ENCODE data around the gene CD99L2. TPM values are rescaled to one million over a fixed set of nuclear protein-coding genes. Genes with fewer than 3 reads are reported as not detected.

The CD99L2 gene
- total and polyA plus RNA-seq, 2 of the 8 experiments (the other 6 are each of a cell fraction or from before 2014, with no cell fraction given), result 8.0 to 8.5 TPM

- TF ChIP-seq GTF2F1 (IDR thresholded peaks at IDR 0.05; ENCODE audit: borderline replicate concordance, low read depth, low read length), result no peak
- TF ChIP-seq CBX5 (IDR thresholded peaks at IDR 0.05; ENCODE audit: low read depth, low read length), result no peak
These were observed 146.3 kb downstream of the CD99L2 start (continued) for GRCh38 chrX:150752124-150752523.
